Endothelial cell of umbilical vein (primary cell): ENCODE results near the gene SNAI3.

ENCODE experiments used
- CTCF ChIP-seq, 2 donors: IDR thresholded peaks; 1 replicate in 1 of 2; 2 replicates in 1 of 2; pipeline ENCODE4 v1.5.1; 2011; ENCODE audit warnings: low read length in 2 of 2, mild to moderate bottlenecking in 2 of 2, moderate library complexity in 2 of 2, control low read depth in 1 of 2, inconsistent platforms in 1 of 2, low read depth in 1 of 2; ENCODE audit not compliant: insufficient read depth in 1 of 2; ENCODE audit errors: extremely low read depth in 1 of 2
- MYC ChIP-seq: IDR thresholded peaks from one replicate; pipeline ENCODE4 v1.6.1; 2011; ENCODE audit warnings: mild to moderate bottlenecking, low read depth, low read length
- POLR2AphosphoS5 ChIP-seq: IDR thresholded peaks from 2 replicates; pipeline ENCODE4 v1.6.1; 2012; ENCODE audit warnings: low read depth, mild to moderate bottlenecking, control low read depth, low read length, moderate library complexity; ENCODE audit not compliant: insufficient read depth

GRCh38 chr16:88631920-88632586 lies 54.3 kb downstream of the SNAI3 start:
- TF ChIP-seq CTCF (IDR thresholded peaks at IDR 0.05; ENCODE audit: extremely low read depth in 1 of 2, insufficient read depth in 1 of 2, low read depth in 1 of 2, low read length in 2 of 2) (no peak), POLR2AphosphoS5 (no peak), MYC (no peak)
